ENCODE data around the gene RSPRY1.

DNA sequence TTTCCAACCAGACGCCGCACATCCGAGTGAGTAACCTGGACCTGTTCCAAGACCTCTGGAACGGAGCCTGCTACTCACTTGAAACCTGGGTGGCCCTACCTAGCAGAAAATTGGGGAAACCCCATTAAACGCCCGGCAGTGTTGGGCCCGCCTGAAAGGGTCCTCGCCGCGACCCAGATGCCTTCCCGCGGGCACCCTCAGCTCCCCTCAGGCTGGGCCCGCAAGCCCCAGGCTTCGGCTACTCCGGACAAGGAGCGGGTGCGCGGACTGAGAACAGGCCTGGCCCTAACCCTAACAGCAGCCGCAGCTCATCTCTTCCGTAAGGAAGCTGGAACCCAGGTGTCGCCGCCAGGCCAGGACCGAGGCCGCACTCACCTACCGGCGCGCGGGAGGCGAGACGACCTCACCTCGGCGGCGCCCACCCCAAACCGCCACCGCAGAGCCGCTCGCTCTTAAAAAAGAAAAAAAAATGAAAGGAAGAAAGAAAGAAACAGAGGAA, 634 bp upstream of the RSPRY1 start:
- no peak for TF ChIP-seq FOXP2 (optimal IDR thresholded peaks at IDR 0.05; ENCODE audit: borderline replicate concordance, extremely low read depth, extremely low read length, insufficient read depth)
- no peak for TF ChIP-seq POLR2AphosphoS5 (IDR thresholded peaks at IDR 0.05; ENCODE audit: low read depth, low read length)
- no peak for TF ChIP-seq TAF1 (IDR thresholded peaks at IDR 0.05; ENCODE audit: borderline replicate concordance, insufficient read depth, low read length)
- TF ChIP-seq, protein P1, sequence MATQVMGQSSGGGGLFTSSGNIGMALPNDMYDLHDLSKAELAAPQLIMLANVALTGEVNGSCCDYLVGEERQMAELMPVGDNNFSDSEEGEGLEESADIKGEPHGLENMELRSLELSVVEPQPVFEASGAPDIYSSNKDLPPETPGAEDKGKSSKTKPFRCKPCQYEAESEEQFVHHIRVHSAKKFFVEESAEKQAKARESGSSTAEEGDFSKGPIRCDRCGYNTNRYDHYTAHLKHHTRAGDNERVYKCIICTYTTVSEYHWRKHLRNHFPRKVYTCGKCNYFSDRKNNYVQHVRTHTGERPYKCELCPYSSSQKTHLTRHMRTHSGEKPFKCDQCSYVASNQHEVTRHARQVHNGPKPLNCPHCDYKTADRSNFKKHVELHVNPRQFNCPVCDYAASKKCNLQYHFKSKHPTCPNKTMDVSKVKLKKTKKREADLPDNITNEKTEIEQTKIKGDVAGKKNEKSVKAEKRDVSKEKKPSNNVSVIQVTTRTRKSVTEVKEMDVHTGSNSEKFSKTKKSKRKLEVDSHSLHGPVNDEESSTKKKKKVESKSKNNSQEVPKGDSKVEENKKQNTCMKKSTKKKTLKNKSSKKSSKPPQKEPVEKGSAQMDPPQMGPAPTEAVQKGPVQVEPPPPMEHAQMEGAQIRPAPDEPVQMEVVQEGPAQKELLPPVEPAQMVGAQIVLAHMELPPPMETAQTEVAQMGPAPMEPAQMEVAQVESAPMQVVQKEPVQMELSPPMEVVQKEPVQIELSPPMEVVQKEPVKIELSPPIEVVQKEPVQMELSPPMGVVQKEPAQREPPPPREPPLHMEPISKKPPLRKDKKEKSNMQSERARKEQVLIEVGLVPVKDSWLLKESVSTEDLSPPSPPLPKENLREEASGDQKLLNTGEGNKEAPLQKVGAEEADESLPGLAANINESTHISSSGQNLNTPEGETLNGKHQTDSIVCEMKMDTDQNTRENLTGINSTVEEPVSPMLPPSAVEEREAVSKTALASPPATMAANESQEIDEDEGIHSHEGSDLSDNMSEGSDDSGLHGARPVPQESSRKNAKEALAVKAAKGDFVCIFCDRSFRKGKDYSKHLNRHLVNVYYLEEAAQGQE (IDR thresholded peaks at IDR 0.05; ENCODE audit: insufficient read depth in 1 of 2, low read depth in 2 of 2, low read length in 2 of 2): no peak
- TF ChIP-seq SIN3A (IDR thresholded peaks at IDR 0.05; ENCODE audit: borderline replicate concordance, insufficient read depth, low read length): no peak
